Measurements from ENCODE around the gene CRB2. TPM values are rescaled to one million over a fixed set of nuclear protein-coding genes. Genes with fewer than 3 reads are reported as not detected.

CRB2 gene
- total and polyA plus RNA-seq, 12 donors = under 0.01 to 0.24 (median 0.07) TPM; not detected in 4

DNA sequence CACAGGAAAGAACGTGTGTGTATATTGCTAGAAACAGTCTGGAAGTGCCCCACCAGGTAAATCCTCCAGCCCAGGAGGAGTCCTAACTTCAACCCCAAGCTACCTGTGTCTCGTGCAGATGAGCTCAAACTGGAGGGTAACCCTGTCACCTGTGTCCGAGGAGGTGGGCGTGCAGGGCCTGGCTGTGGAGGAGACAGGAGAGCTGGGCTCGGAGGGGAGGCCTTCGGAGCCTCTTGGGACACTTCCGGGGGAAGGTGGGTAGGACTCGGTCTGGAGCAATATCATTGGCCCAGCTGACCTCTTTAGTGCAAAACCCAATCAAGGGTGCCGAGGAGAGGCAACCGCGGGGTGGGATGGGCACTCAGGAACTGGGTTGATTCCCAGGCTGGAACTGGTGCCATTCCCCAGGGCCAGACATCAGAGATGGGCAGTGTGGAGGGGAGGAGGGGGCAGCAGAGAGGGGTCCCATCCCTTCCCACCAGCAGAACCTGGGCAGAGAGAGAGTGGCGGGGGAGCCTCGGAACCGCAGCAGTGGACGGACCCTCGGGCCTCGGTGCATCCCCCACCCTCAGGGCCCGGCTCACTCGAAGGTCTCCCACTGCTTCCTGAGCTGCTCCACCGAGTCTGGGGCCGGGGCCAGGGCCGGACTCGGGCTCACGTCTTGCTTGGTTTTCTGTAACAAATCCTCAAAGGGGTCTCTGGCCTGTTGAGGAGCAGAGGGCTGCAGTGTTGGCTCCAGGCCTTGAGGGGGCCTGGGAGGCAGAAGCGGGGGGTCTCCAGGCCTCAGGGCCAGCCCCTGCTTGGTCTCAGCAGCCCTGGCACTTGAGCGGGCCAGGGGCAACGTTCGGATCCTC lies 25.1 kb downstream of the CRB2 start:
- intact Hi-C loops (cut with DNase I) = no loop called here
- TF ChIP-seq CTCF (IDR thresholded peaks at IDR 0.05) = no peak
- no peak for TF ChIP-seq POLR2A (IDR thresholded peaks at IDR 0.05)
- Histone ChIP-seq H3K36me3 (replicated peaks in 1 of 2) (peaks cover 0 to 7% of the 10 kb centered on the region in 2 donors), H3K4me1 (replicated peaks in 1 of 2) (no peaks in the 10 kb centered on the region), H3K27me3 (no peaks in the 10 kb centered on the region), H3K27ac (no peak overlapping the region), H3K9me3 (replicated peaks in 1 of 3) (no peaks in the 10 kb centered on the region), H3K4me3 (no peak overlapping the region)
- DNase-seq = no peak
- WGBS, 4 donors = 88 to 95% (median 91%) methylated on average over 18 to 28 of the region's 28 CpGs

- Histone ChIP-seq H3K4me1 (replicated peaks in 1 of 2) (no peaks in the 10 kb centered on the region), H3K4me3 (no peak overlapping the region), H3K36me3 (replicated peaks in 1 of 2) (peaks cover 0 to 7% of the 10 kb centered on the region in 2 donors), H3K27me3 (no peaks in the 10 kb centered on the region), H3K27ac (no peak overlapping the region), H3K9me3 (replicated peaks in 1 of 3) (no peaks in the 10 kb centered on the region)
- TF ChIP-seq POLR2A (IDR thresholded peaks at IDR 0.05) (no peak), CTCF (IDR thresholded peaks at IDR 0.05) (no peak)
- WGBS, 4 donors = 87 to 95% (median 93%) methylated on average over 20 to 27 of the region's 27 CpGs
- intact Hi-C loops (cut with DNase I) = no loop called here
- no peak for DNase-seq
Observed at GRCh38 chr9:123382653-123383511, 26.9 kb downstream of the CRB2 start.

- H3K27me3 ChIP-seq = no peaks in the 10 kb centered on the region
- H3K4me1 ChIP-seq (replicated peaks in 1 of 2) = no peaks in the 10 kb centered on the region
- H3K36me3 ChIP-seq (replicated peaks in 1 of 2) = peaks cover 0 to 7% of the 10 kb centered on the region in 2 donors
- H3K4me3 ChIP-seq = no peak overlapping the region
- 81 to 89% (median 88%) methylated on average over 6 to 27 of the region's 27 CpGs for WGBS, 4 donors
- intact Hi-C loops (cut with DNase I) = no loop called here
- H3K27ac ChIP-seq = no peak overlapping the region
- H3K9me3 ChIP-seq (replicated peaks in 1 of 3) = no peaks in the 10 kb centered on the region
- DNase-seq = no peak
- TF ChIP-seq CTCF (IDR thresholded peaks at IDR 0.05) = no peak
- TF ChIP-seq POLR2A (IDR thresholded peaks at IDR 0.05) = no peak
Observed at GRCh38 chr9:123383512-123384170, 27.6 kb downstream of the CRB2 start.

DNA sequence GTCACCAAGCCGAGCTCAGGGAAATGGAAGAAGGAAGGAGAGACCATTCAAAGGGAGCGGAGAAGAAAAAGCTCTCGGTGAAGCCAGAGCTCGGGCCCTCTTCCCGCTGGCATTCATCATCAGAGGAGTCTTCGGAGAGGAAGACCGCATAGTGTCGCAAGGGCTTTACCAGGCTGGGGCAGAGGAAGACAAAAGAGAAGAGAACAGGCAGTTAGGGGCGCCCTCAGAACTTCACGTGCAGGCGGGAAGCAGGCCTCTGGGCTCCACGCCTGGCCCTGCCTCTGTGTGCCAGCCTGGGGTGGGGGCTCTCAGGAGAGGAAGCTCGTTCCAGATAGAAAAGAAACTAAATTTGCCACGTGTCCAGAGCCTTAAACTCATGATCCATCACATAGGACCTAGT lies 31.7 kb downstream of the CRB2 start:
- Histone ChIP-seq H3K9me3 (replicated peaks in 1 of 3) (no peaks in the 10 kb centered on the region), H3K36me3 (replicated peaks in 1 of 2) (peaks cover 0 to 7% of the 10 kb centered on the region in 2 donors), H3K4me3 (no peak overlapping the region), H3K27ac (no peak overlapping the region), H3K4me1 (replicated peaks in 1 of 2) (no peaks in the 10 kb centered on the region), H3K27me3 (no peaks in the 10 kb centered on the region)
- no peak for DNase-seq
- intact Hi-C loops (cut with DNase I) = no loop called here
- WGBS, 4 donors = 76 to 83% (median 81%) methylated on average over 14 of the region's 14 CpGs
- TF ChIP-seq POLR2A (IDR thresholded peaks at IDR 0.05) (no peak), CTCF (IDR thresholded peaks at IDR 0.05) (no peak)

All from adrenal gland (tissue), 12 donors.